ENCODE results near the gene SP140L.
"Not testable (repeated sequence)": the region's sequence is repeated elsewhere in the genome, so short reads cannot be mapped to it uniquely, and the experiment has no call there.

SP140L gene

DNA sequence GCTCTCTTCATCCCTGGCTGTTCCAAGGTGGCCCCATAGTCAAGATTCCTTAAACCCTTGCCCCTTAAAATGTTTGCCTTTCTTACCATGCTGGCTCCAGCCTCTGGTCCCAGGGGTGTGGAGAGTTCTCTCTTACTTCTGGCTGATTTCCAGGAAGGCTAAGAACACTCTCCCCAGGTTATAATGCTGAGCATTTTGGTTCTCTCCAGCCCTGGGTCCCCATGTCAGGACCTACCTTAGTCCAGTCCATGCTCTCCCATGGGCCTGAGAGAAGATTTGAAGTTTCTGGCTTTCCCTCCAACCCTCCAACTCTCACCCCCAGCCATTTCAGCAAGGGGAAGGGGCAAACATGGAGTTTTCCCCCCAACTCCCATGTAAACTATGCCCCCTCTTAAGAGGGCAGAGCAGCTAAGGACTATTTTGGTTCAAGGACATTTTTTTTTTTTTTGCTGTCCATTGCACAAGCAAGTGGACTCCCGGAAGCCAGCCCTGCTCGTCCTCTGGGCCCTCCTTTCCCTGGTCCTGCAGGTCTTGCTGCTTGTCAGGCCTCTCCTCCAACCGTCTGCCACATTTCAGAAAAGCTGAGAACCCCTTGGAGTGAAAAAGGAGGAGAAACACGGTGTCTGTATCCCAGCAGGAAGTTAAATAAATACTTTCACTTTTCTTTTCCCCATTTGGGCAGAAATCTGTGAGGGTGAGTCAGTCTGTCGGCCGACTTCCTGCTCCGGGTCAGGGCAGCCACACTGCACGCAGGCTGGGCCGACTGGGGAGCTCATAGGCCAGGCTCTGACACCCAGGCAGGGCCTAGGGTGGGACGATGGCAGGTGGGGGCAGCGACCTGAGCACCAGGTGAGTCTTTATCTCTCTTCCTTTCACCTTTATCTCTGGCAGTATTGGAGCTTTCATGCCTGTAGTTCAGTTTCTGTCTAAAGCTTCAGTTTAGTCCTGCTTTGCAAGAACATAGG, at the start of gene SP140L:
TSS of gene SP140L (plus strand) at position 741 of the 965 bp plus-strand sequence. CDS start at position 818, 77 bp downstream.
- peak; percentile 55 to 59 for DNase-seq (ENCODE audit: low read depth in 2 of 2)

DNA sequence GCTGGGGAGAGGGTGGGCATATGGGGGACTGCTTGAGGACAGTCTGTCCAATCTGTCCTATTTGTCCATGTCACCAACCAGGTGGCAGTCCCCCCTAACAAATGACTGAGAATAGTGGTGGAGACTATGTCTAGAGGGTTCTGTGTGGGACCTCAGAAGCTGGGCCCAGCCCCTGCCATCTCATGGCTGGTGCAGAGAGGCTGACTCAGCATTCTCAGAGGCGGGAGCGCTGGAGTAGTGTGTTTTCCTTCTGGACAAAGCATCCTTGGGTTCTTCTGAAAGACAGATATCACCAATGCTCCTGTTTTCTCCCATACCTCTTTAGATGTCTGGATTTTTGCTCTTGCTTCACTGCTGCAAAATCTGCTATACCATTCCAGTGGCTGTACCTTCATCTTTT, 44.1 kb upstream of the SP140L start:
- no peak for DNase-seq (ENCODE audit: low read depth in 2 of 2)

DNA sequence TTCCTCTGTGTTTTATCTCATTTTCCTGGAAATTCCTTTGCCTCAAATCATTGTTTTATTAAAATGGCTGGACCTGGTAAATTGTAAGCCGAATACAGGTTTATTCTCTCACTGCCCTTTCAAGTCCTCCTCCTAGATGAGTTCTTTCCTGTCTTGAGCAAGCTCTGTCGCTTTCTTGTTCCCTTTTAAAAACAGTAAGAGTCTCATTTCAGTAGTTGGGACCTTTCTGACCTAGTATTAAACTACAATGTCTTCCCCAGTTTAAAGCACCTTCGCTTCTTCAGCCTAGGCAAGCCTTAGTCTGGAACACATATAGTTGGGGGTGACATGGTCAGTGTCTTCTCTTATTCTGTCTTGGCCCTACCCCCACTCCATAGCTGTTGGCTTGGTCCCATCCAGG, 40.9 kb upstream of the SP140L start:
- no peak for DNase-seq (ENCODE audit: low read depth in 2 of 2)

DNA sequence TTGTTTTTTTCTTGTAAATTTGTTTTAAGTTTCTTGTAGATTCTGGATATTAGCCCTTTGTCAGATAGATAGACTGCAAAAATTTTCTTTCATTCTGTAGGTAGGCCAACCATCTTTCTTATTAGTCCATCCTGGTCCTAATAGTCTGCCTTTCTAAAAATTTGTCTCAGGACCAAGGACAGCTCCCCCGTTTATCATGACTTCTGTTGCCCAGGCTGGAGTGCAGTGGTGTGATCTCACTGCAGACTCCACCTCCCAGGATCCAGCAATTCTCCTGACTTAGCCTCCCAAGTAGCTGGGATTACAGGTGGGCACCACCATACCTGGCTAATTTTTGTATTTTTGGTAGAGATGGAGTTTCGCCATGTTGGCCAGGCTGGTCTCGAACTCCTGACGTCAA, 37.7 kb upstream of the SP140L start:
- DNase-seq (ENCODE audit: low read depth in 2 of 2) = not testable (repeated sequence)

GRCh38 chr2:230295192-230295591, 31.8 kb upstream of the SP140L start:
- no peak for DNase-seq (ENCODE audit: low read depth in 2 of 2)

- no peak for DNase-seq (ENCODE audit: low read depth in 2 of 2)
Measured at GRCh38 chr2:230296917-230297316, 30.1 kb upstream of the SP140L start.

- DNase-seq (ENCODE audit: low read depth in 2 of 2) = no peak
Measured at GRCh38 chr2:230299618-230300017, 27.4 kb upstream of the SP140L start.

DNA sequence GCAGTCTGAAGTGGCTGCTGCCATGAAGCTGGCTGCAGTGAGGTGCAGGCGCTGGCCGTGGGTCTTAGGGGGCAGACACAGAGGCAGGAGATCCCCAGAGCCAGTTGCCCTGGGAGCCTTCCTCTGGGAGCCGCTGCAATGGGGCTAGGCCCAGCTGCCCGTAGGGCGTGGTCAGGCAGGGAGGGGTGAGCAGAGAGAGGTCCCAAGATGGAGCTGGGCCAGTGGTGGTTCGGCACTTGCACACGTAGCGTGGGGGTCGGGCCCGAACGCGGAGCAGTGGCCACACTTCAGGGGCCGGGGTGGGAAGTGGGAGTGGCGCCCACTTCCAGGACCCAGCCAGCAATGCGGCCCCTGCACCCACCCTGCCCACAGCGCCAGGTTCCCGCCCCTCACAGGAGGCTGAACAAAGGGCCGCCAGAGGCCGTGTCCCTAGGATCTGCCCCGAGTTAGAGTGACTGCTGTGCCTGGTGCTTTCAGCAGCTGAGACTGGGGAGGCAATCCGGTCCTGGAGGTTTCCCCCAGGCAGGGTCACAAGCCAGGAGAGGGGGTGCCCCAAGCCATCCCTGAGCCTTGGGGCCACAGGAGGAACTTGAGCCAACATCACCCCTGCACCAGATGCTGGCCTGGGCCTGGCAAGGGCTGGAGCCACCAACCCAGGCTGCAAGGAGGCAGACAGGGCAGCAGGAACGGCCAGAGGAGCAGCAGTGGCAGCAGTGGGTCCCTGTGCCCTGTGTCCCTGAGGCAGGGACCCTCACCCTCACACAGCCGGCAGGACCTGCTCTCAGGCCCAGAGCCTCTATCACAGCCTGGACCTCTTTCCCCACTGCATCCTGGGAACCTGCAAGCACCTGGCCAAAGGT, 21.3 kb upstream of the SP140L start:
- no peak for DNase-seq (ENCODE audit: low read depth in 2 of 2)

DNA sequence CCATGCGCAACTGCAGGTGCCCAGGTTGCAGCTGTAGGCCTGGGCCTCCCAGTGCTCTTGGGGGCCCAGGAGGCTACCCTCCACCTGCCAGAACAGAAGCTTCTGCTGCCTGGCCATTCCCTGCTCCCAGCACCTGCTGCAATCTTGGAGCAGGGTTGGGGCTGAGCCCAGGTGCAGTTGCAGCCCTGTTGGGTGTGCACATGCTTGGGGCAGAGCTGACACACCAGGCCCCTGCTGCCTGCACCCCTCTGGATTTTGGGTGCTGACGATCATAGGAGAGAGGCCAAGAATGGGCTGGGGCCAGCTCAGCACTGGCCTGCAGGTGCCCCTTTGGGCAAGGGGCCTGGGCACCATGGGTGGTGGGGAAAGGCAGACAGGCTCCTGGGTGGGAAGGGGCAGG, 20.5 kb upstream of the SP140L start:
- no peak for DNase-seq (ENCODE audit: low read depth in 2 of 2)

GRCh38 chr2:230307485-230307884, 19.5 kb upstream of the SP140L start:
- DNase-seq (ENCODE audit: low read depth in 2 of 2) = no peak

- DNase-seq (ENCODE audit: low read depth in 2 of 2) = no peak
Measured at GRCh38 chr2:230308402-230309000, 18.5 kb upstream of the SP140L start.

DNA sequence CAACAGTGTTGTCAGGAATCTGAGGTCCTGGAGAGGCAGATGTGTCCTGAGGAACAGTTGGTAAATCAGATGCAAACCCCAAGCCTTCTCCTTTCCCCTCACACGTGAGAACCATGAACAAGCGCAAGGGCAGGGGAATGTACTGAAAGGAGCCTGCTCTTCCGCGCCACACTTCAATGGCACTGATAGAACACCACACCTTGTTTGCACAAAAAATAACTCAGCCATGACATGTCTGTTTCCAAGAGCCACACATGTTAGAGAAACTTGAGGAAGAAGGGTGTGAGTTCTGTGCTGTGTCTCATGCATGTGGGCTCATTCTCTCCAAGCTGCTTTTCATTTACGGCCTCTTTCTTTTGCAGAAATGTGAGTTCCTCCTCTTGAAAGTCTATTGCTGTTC, 16.2 kb upstream of the SP140L start:
- DNase-seq (ENCODE audit: low read depth in 2 of 2) = not testable (repeated sequence)

DNA sequence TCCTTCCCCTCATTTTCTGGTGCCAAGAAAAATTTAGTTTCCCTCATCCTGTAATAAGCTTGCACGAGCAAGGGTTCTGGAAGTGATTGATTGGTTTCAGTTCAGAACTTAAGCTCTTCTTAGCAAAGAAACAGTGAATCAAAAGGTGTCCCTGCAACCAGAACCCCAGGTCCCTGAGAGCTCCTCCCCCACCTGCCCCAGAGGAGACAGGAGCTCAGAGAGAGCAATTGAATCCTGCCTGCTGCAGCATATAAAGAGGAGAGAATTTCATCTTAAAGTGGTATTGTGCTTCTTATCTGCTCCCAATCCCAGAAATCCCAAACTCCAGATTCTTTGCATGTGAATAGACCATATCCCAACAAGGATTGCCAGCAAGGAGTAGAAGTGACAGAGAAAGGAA, 15.4 kb upstream of the SP140L start:
- DNase-seq (ENCODE audit: low read depth in 2 of 2) = not testable (repeated sequence)

GRCh38 chr2:230312638-230313037, 14.4 kb upstream of the SP140L start:
- no peak for DNase-seq (ENCODE audit: low read depth in 2 of 2)

DNA sequence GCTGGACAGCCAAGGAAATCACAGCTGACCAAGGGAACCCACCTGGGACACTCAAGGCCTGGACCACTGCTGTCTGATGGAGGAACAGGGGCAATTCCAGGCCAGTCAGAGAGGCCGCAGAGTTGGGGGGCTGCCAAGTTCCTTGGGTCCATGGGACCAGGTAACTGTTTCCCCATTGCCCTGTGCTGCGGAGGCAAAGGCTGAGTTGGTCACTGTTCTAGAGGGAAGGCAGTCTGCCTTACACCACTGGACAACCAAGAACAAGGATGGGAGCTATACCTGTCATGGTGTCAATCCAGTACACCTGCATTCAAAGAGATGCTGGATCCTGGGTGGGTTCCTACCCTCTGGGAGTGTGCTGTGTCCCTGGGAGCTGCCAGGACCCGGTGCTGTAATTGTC, 9.6 kb upstream of the SP140L start:
- no peak for DNase-seq (ENCODE audit: low read depth in 2 of 2)

GRCh38 chr2:230318190-230319121, 8.5 kb upstream of the SP140L start:
- DNase-seq (ENCODE audit: low read depth in 2 of 2) = no peak

GRCh38 chr2:230319211-230319862, 7.7 kb upstream of the SP140L start:
- peak in 1 of 2 donors; percentile 33 for DNase-seq (ENCODE audit: low read depth in 2 of 2)

- no peak for DNase-seq (ENCODE audit: low read depth in 2 of 2)
Measured at GRCh38 chr2:230321031-230321430, 6.0 kb upstream of the SP140L start.

DNA sequence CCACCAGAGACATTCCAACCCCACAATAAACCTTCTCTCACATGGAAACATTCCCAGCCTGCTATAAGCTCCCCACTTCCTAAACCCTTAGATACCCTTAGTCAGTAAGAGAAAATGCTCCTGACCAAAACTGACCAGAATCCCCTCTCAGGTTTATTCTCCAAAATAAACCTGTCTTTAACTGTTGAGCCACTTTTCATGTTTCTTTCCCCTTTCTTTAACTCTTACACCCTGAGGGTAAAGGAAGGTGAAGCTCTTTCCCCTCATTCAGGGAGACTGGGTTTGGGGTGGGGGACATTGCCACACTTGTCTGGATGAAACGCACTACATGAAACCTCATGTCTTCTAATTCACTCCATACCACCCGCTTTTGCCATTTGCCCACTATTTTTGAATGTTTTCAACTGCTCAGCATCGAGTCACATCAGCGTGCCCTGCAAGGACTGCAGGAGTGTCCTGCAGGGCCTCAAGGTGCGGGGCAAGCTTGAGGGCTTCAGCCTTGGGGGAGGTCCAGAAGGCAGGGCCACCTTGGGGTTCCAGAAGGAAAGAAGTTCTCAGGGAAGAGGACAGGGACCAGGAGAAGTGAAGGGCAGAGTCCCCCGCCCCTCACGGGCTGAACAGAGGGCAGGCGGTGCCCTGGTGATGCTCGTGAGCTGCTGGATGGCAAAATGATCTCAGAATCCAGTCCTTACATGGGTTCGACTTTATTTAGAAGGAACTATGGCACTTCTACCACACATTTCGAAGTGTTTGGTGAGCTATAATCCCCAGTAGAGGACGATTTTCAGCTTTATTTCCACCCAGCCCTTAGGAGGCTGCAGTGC, 4.2 kb upstream of the SP140L start:
- DNase-seq (ENCODE audit: low read depth in 2 of 2) = no peak
